Large intestine (tissue), 3 donors: ENCODE data around the gene PRRT2. TPM values are rescaled to one million over a fixed set of nuclear protein-coding genes. Genes with fewer than 3 reads are reported as not detected.

Experiments used
- DNase-seq, 2 donors: peaks; one replicate each; pipeline versions ENCODE4 v3.0.0 to v3.0.0-alpha.2; 2013
- H3K27ac ChIP-seq: one replicate; pipeline ENCODE4 v1.5.1; 2013; ENCODE audit warnings: low read length
- H3K27me3 ChIP-seq: 2 replicates; pipeline ENCODE4 v1.6.1; 2013; ENCODE audit warnings: low read length; ENCODE audit not compliant: control insufficient read depth, insufficient read depth
- H3K36me3 ChIP-seq: 2 replicates; pipeline ENCODE4 v1.6.1; 2013; ENCODE audit warnings: low read length; ENCODE audit not compliant: control insufficient read depth, insufficient read depth
- H3K4me1 ChIP-seq: one replicate; pipeline ENCODE4 v1.6.1; 2013; ENCODE audit warnings: low read length; ENCODE audit not compliant: control insufficient read depth, insufficient read depth
- H3K4me3 ChIP-seq: one replicate; pipeline ENCODE4 v1.5.1; 2013; ENCODE audit warnings: low read length
- H3K9me3 ChIP-seq: one replicate; pipeline ENCODE4 v1.6.1; 2013; ENCODE audit warnings: mild to moderate bottlenecking, low read depth, low read length, moderate library complexity; ENCODE audit not compliant: control insufficient read depth
- WGBS: methylation state at CpG from one replicate; pipeline ENCODE4 v1.1.5; 2013; ENCODE audit warnings: low lambda C conversion rate; ENCODE audit not compliant: insufficient coverage; 5-methylcytosine and 5-hydroxymethylcytosine counted together
- polyA plus RNA-seq: library from polyadenylated mRNA; unstranded; fragments of 120-200 nt; gene quantifications from one replicate; pipeline ENCODE4 v1.2.1, GENCODE V29; 2013

The PRRT2 gene
- polyA plus RNA-seq, 1 donor: 12.8 TPM

DNA sequence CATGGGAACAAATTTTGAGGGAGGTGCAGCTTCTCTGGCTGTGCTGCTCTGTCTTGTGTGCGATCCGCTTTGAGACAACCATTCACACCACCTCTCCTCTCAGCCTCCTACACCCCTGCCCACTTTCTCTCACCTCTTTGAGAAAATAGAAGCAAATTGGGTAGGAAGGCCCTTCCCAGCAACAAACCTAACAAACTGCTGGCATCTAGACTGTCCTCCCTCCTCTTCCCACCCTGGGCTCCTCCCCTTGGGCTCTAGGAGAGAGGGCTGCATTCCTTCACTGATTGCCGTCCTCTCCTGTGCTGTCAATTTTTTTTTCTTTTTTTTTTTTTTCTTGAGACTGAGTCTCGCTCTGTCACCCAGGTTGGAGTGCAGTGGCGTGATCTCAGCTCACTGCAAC lies 37.5 kb downstream of the PRRT2 start:
- WGBS: no CpG with 5 or more reads among the region's 5 CpGs
- Histone ChIP-seq H3K27me3 (no peaks in the 10 kb centered on the region), H3K27ac (no peak overlapping the region), H3K36me3 (peaks cover 33% of the 10 kb centered on the region), H3K4me1 (no peaks in the 10 kb centered on the region), H3K4me3 (no peak overlapping the region), H3K9me3 (no peaks in the 10 kb centered on the region)
- DNase-seq: peak in 1 of 2 donors; percentile 20

DNA sequence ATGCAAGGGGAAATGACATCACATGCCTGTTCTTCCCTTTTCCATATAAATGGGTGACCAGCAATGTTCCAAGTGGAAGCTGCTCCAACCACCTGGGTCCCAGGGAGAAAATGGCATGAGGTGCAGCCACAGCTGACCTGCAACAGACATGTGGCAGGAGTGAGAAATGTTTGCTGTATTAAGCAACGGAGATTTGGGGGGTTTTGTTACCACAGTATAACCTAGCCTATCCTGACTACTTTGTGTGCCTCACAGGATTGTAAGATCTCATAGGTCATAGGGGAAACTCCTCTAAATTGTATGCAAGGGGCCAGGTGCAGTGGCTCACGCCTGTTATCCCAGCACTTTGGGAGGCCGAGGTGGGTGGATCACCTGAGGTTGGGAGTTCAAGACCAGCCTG lies 39.0 kb downstream of the PRRT2 start:
- H3K27ac ChIP-seq: no peak overlapping the region
- peaks cover 18% of the 10 kb centered on the region for H3K36me3 ChIP-seq
- H3K9me3 ChIP-seq: no peaks in the 10 kb centered on the region
- DNase-seq: no peak
- H3K27me3 ChIP-seq: no peaks in the 10 kb centered on the region
- H3K4me1 ChIP-seq: no peaks in the 10 kb centered on the region
- H3K4me3 ChIP-seq: no peak overlapping the region
- no CpG with 5 or more reads among the region's 3 CpGs for WGBS

- WGBS: no CpG with 5 or more reads among the region's 7 CpGs
- DNase-seq: peak; percentile 56 to 60
- Histone ChIP-seq H3K27ac (peak overlapping the region; percentile 32), H3K4me3 (no peak overlapping the region), H3K36me3 (peaks cover 2% of the 10 kb centered on the region), H3K27me3 (no peaks in the 10 kb centered on the region), H3K9me3 (no peaks in the 10 kb centered on the region), H3K4me1 (no peaks in the 10 kb centered on the region)
Observed at GRCh38 chr16:29852654-29853053, 40.7 kb downstream of the PRRT2 start.

- no peak for DNase-seq
- no peaks in the 10 kb centered on the region for H3K9me3 ChIP-seq
- no CpG with 5 or more reads among the region's 5 CpGs for WGBS
- no peaks in the 10 kb centered on the region for H3K27me3 ChIP-seq
- no peak overlapping the region for H3K27ac ChIP-seq
- H3K36me3 ChIP-seq: peaks cover 15% of the 10 kb centered on the region
- H3K4me3 ChIP-seq: no peak overlapping the region
- H3K4me1 ChIP-seq: no peaks in the 10 kb centered on the region
Observed at GRCh38 chr16:29854520-29855100, 42.6 kb downstream of the PRRT2 start.

GRCh38 chr16:29857133-29857760 lies 45.3 kb downstream of the PRRT2 start:
- DNase-seq: no peak
- no peaks in the 10 kb centered on the region for H3K9me3 ChIP-seq
- no peaks in the 10 kb centered on the region for H3K27me3 ChIP-seq
- H3K36me3 ChIP-seq: peaks cover 30% of the 10 kb centered on the region
- H3K4me3 ChIP-seq: no peak overlapping the region
- no CpG with 5 or more reads among the region's 7 CpGs for WGBS
- peaks cover 13% of the 10 kb centered on the region for H3K4me1 ChIP-seq
- no peak overlapping the region for H3K27ac ChIP-seq

DNA sequence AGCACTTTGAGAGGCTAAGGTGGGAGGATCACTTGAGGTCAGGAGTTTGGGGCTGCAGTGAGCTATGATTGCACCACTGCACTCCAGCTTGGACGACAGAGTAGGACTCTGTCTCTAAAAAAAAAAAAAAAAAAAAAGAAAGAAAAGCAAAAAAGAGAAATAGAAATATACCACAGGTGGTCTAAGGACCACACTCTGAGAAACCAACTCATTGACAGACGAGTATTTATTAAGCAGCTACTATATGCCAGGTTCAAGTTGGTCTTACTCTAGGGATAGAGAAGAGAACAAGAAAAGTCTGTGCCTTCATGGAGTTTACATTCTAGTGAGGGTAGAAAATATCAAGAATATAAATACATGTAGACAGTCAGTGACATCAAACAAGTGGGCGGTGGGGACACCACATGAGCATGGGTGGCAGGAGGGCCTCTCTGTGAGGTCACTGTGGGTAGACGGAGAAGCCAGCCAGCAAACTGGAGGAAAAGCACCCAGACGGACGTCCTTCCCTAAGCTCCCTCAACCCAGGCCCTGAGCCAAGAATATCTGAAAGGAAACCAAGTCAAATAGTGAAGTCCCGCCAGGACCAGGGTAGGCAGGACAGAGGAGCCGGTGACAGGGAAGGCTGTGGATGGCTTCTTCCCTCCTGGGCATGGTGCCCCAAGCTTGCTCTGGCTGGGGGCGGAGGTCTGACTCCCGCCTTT lies 46.3 kb downstream of the PRRT2 start:
- no peaks in the 10 kb centered on the region for H3K27me3 ChIP-seq
- H3K36me3 ChIP-seq: peaks cover 30% of the 10 kb centered on the region
- peaks cover 13% of the 10 kb centered on the region for H3K4me1 ChIP-seq
- WGBS: no CpG with 5 or more reads among the region's 10 CpGs
- no peaks in the 10 kb centered on the region for H3K9me3 ChIP-seq
- H3K4me3 ChIP-seq: no peak overlapping the region
- H3K27ac ChIP-seq: no peak overlapping the region
- no peak for DNase-seq

DNA sequence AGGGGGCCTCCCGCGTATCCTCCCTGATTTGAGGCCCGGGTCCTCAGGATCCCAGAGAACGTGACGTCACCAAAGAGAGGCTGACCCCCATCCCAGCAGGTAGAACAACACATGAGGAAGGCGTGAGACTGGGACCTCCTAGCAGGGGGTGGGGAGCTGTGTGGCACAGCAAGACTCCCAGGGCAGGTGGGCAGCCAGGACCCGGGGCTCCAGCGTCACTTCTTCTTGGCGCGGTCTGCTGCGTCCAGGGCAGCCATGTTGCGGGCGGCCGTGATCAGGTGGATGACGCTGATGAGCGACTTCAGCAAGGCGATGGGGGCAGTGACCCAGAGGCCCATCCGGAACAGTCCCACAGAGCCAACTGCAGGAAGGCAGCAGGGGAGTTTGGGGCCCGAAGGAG lies 47.0 kb downstream of the PRRT2 start:
- peaks cover 18% of the 10 kb centered on the region for H3K4me1 ChIP-seq
- WGBS: no CpG with 5 or more reads among the region's 19 CpGs
- H3K9me3 ChIP-seq: no peaks in the 10 kb centered on the region
- no peaks in the 10 kb centered on the region for H3K27me3 ChIP-seq
- no peak for DNase-seq
- H3K4me3 ChIP-seq: no peak overlapping the region
- H3K36me3 ChIP-seq: peaks cover 30% of the 10 kb centered on the region
- H3K27ac ChIP-seq: no peak overlapping the region

GRCh38 chr16:29860218-29860617 lies 48.2 kb downstream of the PRRT2 start:
- WGBS: 40% methylated on average over 1 of the region's 9 CpGs
- Histone ChIP-seq H3K4me3 (no peak overlapping the region), H3K27me3 (no peaks in the 10 kb centered on the region)

DNA sequence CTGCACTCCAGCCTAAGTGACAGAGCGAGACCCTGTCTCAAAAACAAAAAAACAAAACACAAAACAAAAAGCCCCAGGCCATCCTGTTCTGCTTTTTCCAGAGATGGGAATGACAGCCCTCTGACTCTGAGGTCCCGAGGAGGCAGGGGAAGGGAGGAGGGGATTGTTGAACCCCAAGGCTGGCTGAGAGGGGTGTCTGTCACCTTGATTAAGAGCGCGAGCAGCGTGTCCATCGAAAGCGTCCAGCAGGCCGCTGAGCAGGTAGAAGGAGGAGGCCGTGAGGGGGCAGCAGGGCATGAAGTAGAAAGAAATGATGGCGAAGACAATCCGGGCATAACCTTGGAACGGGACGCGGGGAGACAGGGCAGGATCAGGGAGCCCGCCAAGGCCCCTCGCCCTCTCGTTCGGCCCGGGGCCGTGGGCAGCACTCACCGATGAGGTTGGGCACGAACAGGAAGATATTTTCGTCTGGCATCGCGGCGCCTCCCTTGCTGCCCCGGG lies 50.4 kb downstream of the PRRT2 start:
- Histone ChIP-seq H3K9me3 (no peaks in the 10 kb centered on the region), H3K4me3 (peak overlapping the region; percentile 88), H3K36me3 (peaks cover 30% of the 10 kb centered on the region), H3K4me1 (peaks cover 18% of the 10 kb centered on the region), H3K27me3 (no peaks in the 10 kb centered on the region), H3K27ac (peak overlapping the region; percentile 91)
- peak in 1 of 2 donors; percentile 54 for DNase-seq
- 0% methylated on average over 1 of the region's 27 CpGs for WGBS

More at GRCh38 chr16:29860218-29860617, 48.2 kb downstream of the PRRT2 start:
- DNase-seq: no peak
- Histone ChIP-seq H3K9me3 (no peaks in the 10 kb centered on the region), H3K4me1 (peaks cover 18% of the 10 kb centered on the region), H3K36me3 (peaks cover 30% of the 10 kb centered on the region), H3K27ac (no peak overlapping the region)

GRCh38 chr16:29862884-29863668 lies 51.1 kb downstream of the PRRT2 start, which contains the start of gene CDIPT:
Gene CDIPT, minus strand, starts transcription at chr16:29863226. Its CDS starts 369 bp downstream, at chr16:29862857.
- 0% methylated on average over 3 of the region's 57 CpGs for WGBS
- Histone ChIP-seq H3K4me1 (peaks cover 18% of the 10 kb centered on the region), H3K36me3 (peaks cover 29% of the 10 kb centered on the region), H3K27ac (peak within 1 kb of the TSS; percentile 91), H3K4me3 (peak within 1 kb of the TSS; percentile 88), H3K9me3 (no peaks in the 10 kb centered on the region), H3K27me3 (no peaks in the 10 kb centered on the region)
- peak; percentile 97 to 98 for DNase-seq
